Activated T-cell treated with anti-CD3 and anti-CD28 coated beads, Interleukin-2, amount 50 U/mL, for 4 hours (primary cell): ENCODE results near the gene RDH14. TPM values are rescaled to one million over a fixed set of nuclear protein-coding genes. Genes with fewer than 3 reads are reported as not detected.

Experiments
- total RNA-seq, 3 donors: library from RNA; stranded (reverse); gene quantifications; one replicate each; pipeline ENCODE4 v1.2.1, GENCODE V29; 2021

RDH14 gene
- total RNA-seq, 3 donors from 2014 or later: 14.6 to 17.9 (median 16.0) TPM

Other genes with a start within 250 kb of the RDH14 start
- not detected for gene NT5C1B, start 28.9 kb upstream of the RDH14 start, total RNA-seq